Measurements from ENCODE around the gene BCR.
"Not testable (repeated sequence)": the region's sequence is repeated elsewhere in the genome, so short reads cannot be mapped to it uniquely, and the experiment has no call there.

Gene BCR

GRCh38 chr22:23322497-23323080, 142.3 kb downstream of the BCR start:
- not testable (repeated sequence) for DNase-seq

- not testable (repeated sequence) for DNase-seq
Measured at GRCh38 chr22:23323960-23324688, 143.8 kb downstream of the BCR start.

GRCh38 chr22:23325183-23325582, 144.9 kb downstream of the BCR start:
- DNase-seq: no peak

- DNase-seq: not testable (repeated sequence)
Measured at GRCh38 chr22:23333822-23334221, 153.5 kb downstream of the BCR start.

- DNase-seq: not testable (repeated sequence)
Measured at GRCh38 chr22:23337672-23338071, 157.4 kb downstream of the BCR start.

- DNase-seq: not testable (repeated sequence)
Measured at GRCh38 chr22:23341942-23342695, 161.8 kb downstream of the BCR start.

- no peak for DNase-seq
Measured at GRCh38 chr22:23351321-23351720, 171.0 kb downstream of the BCR start.

- DNase-seq: no peak
Measured at GRCh38 chr22:23353004-23353403, 172.7 kb downstream of the BCR start.

GRCh38 chr22:23353696-23354095, 173.4 kb downstream of the BCR start:
- no peak for DNase-seq

- no peak for DNase-seq
Measured at GRCh38 chr22:23356094-23356493, 175.8 kb downstream of the BCR start.

- DNase-seq: no peak
Measured at GRCh38 chr22:23357053-23357452, 176.7 kb downstream of the BCR start.

- no peak for DNase-seq
Measured at GRCh38 chr22:23359583-23360123, 179.3 kb downstream of the BCR start.

- no peak for DNase-seq
Measured at GRCh38 chr22:23361676-23362075, 181.4 kb downstream of the BCR start.

- no peak for DNase-seq
Measured at GRCh38 chr22:23363683-23364082, 183.4 kb downstream of the BCR start.

- DNase-seq: no peak
Measured at GRCh38 chr22:23364389-23364788, 184.1 kb downstream of the BCR start.

- DNase-seq: no peak
Measured at GRCh38 chr22:23365524-23365923, 185.2 kb downstream of the BCR start.

- DNase-seq: no peak
Measured at GRCh38 chr22:23365961-23366360, 185.7 kb downstream of the BCR start.

- not testable (repeated sequence) for DNase-seq
Measured at GRCh38 chr22:23367196-23367595, 186.9 kb downstream of the BCR start.

Data from activated CD4-positive, CD25-positive, alpha-beta regulatory T cell treated with anti-CD3 and anti-CD28 coated beads, Interleukin-2, amount 50 U/mL, for 72 hours (primary cell).